Aorta (tissue), 5 donors: ENCODE measurements around the gene PLAC9. TPM values are rescaled to one million over a fixed set of nuclear protein-coding genes. Genes with fewer than 3 reads are reported as not detected.
A peak's percentile ranks its signal among the peaks of the same experiment; 100 is the strongest.

Experiments
- ATAC-seq: fragments of 200-7000 bp; cut with Tn5 transposase; one replicate; pipeline ENCODE4 v1.9.1; 2022; ENCODE audit warnings: moderate library complexity; ENCODE audit not compliant: low FRiP score
- DNase-seq, 2 donors: peaks; one replicate each; pipeline ENCODE4 v3.0.0-alpha.2; 2020
- H3K27ac ChIP-seq, 2 donors: one replicate each; pipeline ENCODE4 v1.5.1; 2013; ENCODE audit warnings: low read length in 2 of 2, mild to moderate bottlenecking in 2 of 2, moderate library complexity in 2 of 2, control low read depth in 1 of 2, inconsistent platforms in 1 of 2, low read depth in 1 of 2
- H3K27me3 ChIP-seq, 2 donors: one replicate each; pipeline ENCODE4 v1.6.1; 2013; ENCODE audit warnings: control low read depth in 1 of 2, low read length in 1 of 2, mild to moderate bottlenecking in 1 of 2, moderate library complexity in 1 of 2; ENCODE audit not compliant: insufficient read depth in 2 of 2, control insufficient read depth in 1 of 2
- H3K36me3 ChIP-seq, 2 donors: one replicate each; pipeline ENCODE4 v1.6.1; 2013; ENCODE audit warnings: control low read depth in 1 of 2, low read length in 1 of 2, mild to moderate bottlenecking in 1 of 2; ENCODE audit not compliant: insufficient read depth in 2 of 2, control insufficient read depth in 1 of 2
- H3K4me1 ChIP-seq, 2 donors: one replicate each; pipeline ENCODE4 v1.6.1; 2013; ENCODE audit warnings: low read length in 2 of 2, control low read depth in 1 of 2, mild to moderate bottlenecking in 1 of 2, moderate library complexity in 1 of 2; ENCODE audit not compliant: insufficient read depth in 2 of 2, control insufficient read depth in 1 of 2
- H3K4me3 ChIP-seq, 2 donors: one replicate each; pipeline ENCODE4 v1.5.1; 2013; ENCODE audit warnings: low read length in 2 of 2, control low read depth in 1 of 2, mild to moderate bottlenecking in 1 of 2
- H3K9me3 ChIP-seq: one replicate; pipeline ENCODE4 v1.6.1; 2013; ENCODE audit warnings: mild to moderate bottlenecking, low read length; ENCODE audit not compliant: control insufficient read depth
- WGBS, 2 donors: extraction: QIAGEN DNeasy Blood & Tissue Kit; methylation state at CpG; one replicate each; pipeline ENCODE4 v1.1.7; 2013; 5-methylcytosine and 5-hydroxymethylcytosine counted together
- intact Hi-C, 2 donors: fragments of 100-400 bp; cut with DNase I; formaldehyde crosslinking; loops; one replicate each; pipeline versions ENCODE4 v1.14.2 to v1.15.0; 2022
- polyA plus RNA-seq, 2 donors: library from polyadenylated mRNA; stranded (reverse); fragments of 200-250 nt; gene quantifications; one replicate each; pipeline ENCODE4 v1.2.3, GENCODE V29; 2013
- total RNA-seq, 2 donors: library from RNA; stranded (reverse); fragmentation: NEBNext Ultra II Directional; extraction: Animal tissue kit (Norgen Biotek cat#: 25700); gene quantifications; one replicate each; pipeline ENCODE4 v1.2.1, GENCODE V29; 2021
- donor health status: healthy with polysubstance abuse.
- donor health status: Bipolar disorder and iron deficiency.
- donor health status: DM: no; HTN: no; CAD: no.
- donor health status: DM: no; HTN: no; CAD: no.
- donor health status: DM: yes; HTN: yes; CAD: no.

PLAC9 gene
- total and polyA plus RNA-seq, 4 donors = 37.7 to 166 (median 92.7) TPM

GRCh38 chr10:80104066-80104926 lies 28.2 kb upstream of the PLAC9 start:
- no peak overlapping the region for H3K4me3 ChIP-seq

GRCh38 chr10:80108576-80109239 lies 23.8 kb upstream of the PLAC9 start:
- intact Hi-C loops = no loop called here
- Histone ChIP-seq H3K27me3 (no peaks in the 10 kb centered on the region), H3K4me1 (no peaks in the 10 kb centered on the region), H3K36me3 (no peaks in the 10 kb centered on the region), H3K9me3 (no peaks in the 10 kb centered on the region), H3K27ac (no peak overlapping the region), H3K4me3 (no peak overlapping the region)
- WGBS, 2 donors = 96 to 98% methylated on average over 8 of the region's 8 CpGs
- DNase-seq (no peak), ATAC-seq (no peak)

More at GRCh38 chr10:80104066-80104926, 28.2 kb upstream of the PLAC9 start:
- peak; percentile 77 for ATAC-seq
- no peak for DNase-seq
- no peaks in the 10 kb centered on the region for H3K27me3 ChIP-seq
- 5 to 6% methylated on average over 10 of the region's 10 CpGs for WGBS, 2 donors
- intact Hi-C loops = no loop called here
- no peaks in the 10 kb centered on the region for H3K36me3 ChIP-seq
- H3K4me1 ChIP-seq = no peaks in the 10 kb centered on the region
- H3K9me3 ChIP-seq = no peaks in the 10 kb centered on the region
- peak overlapping the region; percentile 39 to 48 for H3K27ac ChIP-seq

GRCh38 chr10:80110986-80111385 lies 21.5 kb upstream of the PLAC9 start:
- Histone ChIP-seq H3K4me1 (no peaks in the 10 kb centered on the region), H3K27ac (no peak overlapping the region), H3K4me3 (no peak overlapping the region), H3K36me3 (no peaks in the 10 kb centered on the region), H3K27me3 (no peaks in the 10 kb centered on the region), H3K9me3 (no peaks in the 10 kb centered on the region)
- WGBS, 2 donors = 94 to 97% methylated on average over 1 of the region's 1 CpG
- intact Hi-C loops = no loop called here
- no peak for DNase-seq
- ATAC-seq = no peak

- DNase-seq (no peak), ATAC-seq (no peak)
- Histone ChIP-seq H3K36me3 (no peaks in the 10 kb centered on the region), H3K4me1 (no peaks in the 10 kb centered on the region), H3K9me3 (no peaks in the 10 kb centered on the region), H3K4me3 (no peak overlapping the region), H3K27ac (no peak overlapping the region), H3K27me3 (no peaks in the 10 kb centered on the region)
- 85 to 89% methylated on average over 4 of the region's 4 CpGs for WGBS, 2 donors
- intact Hi-C loops = no loop called here
Measured at GRCh38 chr10:80118669-80119068, 13.9 kb upstream of the PLAC9 start.

- ATAC-seq (no peak), DNase-seq (no peak)
- Histone ChIP-seq H3K27me3 (no peaks in the 10 kb centered on the region), H3K4me1 (no peaks in the 10 kb centered on the region), H3K4me3 (no peak overlapping the region), H3K27ac (no peak overlapping the region), H3K9me3 (no peaks in the 10 kb centered on the region), H3K36me3 (no peaks in the 10 kb centered on the region)
- intact Hi-C loops = no loop called here
Measured at GRCh38 chr10:80122110-80122710, 10.3 kb upstream of the PLAC9 start.

GRCh38 chr10:80122746-80123145 lies 9.8 kb upstream of the PLAC9 start:
- no peak for ATAC-seq
- intact Hi-C loops = no loop called here

GRCh38 chr10:80126876-80127275 lies 5.7 kb upstream of the PLAC9 start:
- no peaks in the 10 kb centered on the region for H3K4me1 ChIP-seq
- H3K4me3 ChIP-seq = no peak overlapping the region
- no peak overlapping the region for H3K27ac ChIP-seq
- 53 to 54% methylated on average over 4 of the region's 4 CpGs for WGBS, 2 donors
- intact Hi-C loops = no loop called here
- DNase-seq (no peak), ATAC-seq (no peak)
- no peaks in the 10 kb centered on the region for H3K27me3 ChIP-seq
- no peaks in the 10 kb centered on the region for H3K9me3 ChIP-seq
- no peaks in the 10 kb centered on the region for H3K36me3 ChIP-seq

More at GRCh38 chr10:80122746-80123145, 9.8 kb upstream of the PLAC9 start:
- H3K4me3 ChIP-seq = no peak overlapping the region
- DNase-seq = no peak
- H3K36me3 ChIP-seq = no peaks in the 10 kb centered on the region
- no peaks in the 10 kb centered on the region for H3K4me1 ChIP-seq
- no peaks in the 10 kb centered on the region for H3K27me3 ChIP-seq
- 24 to 43% methylated on average over 2 of the region's 2 CpGs for WGBS, 2 donors
- no peaks in the 10 kb centered on the region for H3K9me3 ChIP-seq
- no peak overlapping the region for H3K27ac ChIP-seq

GRCh38 chr10:80131499-80131901 lies 1.0 kb upstream of the PLAC9 start:
- intact Hi-C loops = loop anchor here in 1 of 2 donors (10.0 kb wide), 1 partner anchor 57 kb away; the partner anchor contains the start of gene TMEM254
- H3K9me3 ChIP-seq = no peaks in the 10 kb centered on the region
- H3K4me3 ChIP-seq = no peak overlapping the region
- DNase-seq = no peak
- no peaks in the 10 kb centered on the region for H3K4me1 ChIP-seq
- H3K36me3 ChIP-seq = no peaks in the 10 kb centered on the region
- H3K27ac ChIP-seq = no peak overlapping the region
- no peaks in the 10 kb centered on the region for H3K27me3 ChIP-seq
- WGBS, 2 donors = 73 to 74% methylated on average over 6 of the region's 6 CpGs
- no peak for ATAC-seq
